ENCODE data around the gene NQO1.

Gene NQO1

DNA sequence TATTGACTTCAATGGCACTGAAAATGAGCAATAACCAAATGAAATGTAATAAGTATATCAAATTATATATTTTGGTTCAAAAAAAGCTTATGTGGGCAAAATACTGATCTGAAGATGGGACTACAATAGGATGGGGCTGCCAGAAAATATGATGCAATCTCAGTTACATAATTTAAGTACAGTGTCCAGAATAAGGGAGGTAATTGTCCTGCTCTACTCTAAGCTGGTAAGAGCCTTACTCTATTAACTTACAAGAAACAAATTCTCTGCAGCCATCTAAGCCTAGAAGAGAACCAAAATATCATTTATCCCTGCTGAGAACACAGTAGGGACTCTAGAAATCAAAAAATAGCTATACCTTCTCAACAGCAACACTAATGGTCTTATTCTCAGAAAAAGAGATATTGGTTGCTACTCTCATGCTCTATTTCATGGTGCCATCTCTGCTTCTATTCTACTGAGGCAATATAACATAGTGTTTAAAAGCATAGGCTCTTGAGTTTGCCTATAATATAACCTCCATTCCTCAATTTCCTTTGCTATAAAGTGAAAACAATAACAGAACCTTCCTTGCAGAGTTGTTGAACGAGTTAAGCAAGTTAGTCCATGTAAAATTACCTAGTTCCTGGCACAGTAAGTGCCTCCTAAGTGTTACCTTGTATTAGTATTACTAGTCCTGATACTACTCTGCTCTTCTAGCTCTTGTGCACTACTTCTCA is 19.9 kb downstream of the NQO1 start:
- DNase-seq (ENCODE audit: low read depth in 2 of 2): no peak

GRCh38 chr16:69703638-69704037 is 22.7 kb downstream of the NQO1 start:
- DNase-seq (ENCODE audit: low read depth in 2 of 2): no peak

- DNase-seq (ENCODE audit: low read depth in 2 of 2): no peak
Observed at GRCh38 chr16:69701866-69702265, 24.5 kb downstream of the NQO1 start.

- no peak for DNase-seq (ENCODE audit: low read depth in 2 of 2)
Observed at GRCh38 chr16:69701452-69701851, 24.9 kb downstream of the NQO1 start.

- no peak for DNase-seq (ENCODE audit: low read depth in 2 of 2)
Observed at GRCh38 chr16:69699915-69700314, 26.4 kb downstream of the NQO1 start.

DNA sequence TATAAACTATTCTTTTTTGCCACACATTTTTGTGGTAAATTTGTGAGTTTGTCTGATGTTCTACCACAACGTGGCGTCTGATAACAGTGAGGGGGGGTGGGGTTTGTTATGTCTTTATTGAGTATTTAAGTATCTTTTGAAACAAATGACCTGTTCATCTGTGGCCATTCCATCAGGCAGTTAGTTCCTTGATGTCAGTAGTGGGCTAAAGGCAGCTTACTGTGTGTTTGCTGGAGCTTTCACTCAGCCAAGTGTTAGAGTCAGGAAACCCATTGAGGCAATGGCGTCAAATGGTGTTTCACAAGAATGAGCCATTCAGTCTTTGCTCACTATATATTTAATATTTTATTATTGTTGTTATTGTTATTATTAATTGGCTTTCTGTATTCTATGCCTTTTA is 28.0 kb downstream of the NQO1 start:
- no peak for DNase-seq (ENCODE audit: low read depth in 2 of 2)

- no peak for DNase-seq (ENCODE audit: low read depth in 2 of 2)
Observed at GRCh38 chr16:69693916-69694315, 32.4 kb downstream of the NQO1 start.

GRCh38 chr16:69691980-69692911 is 34.1 kb downstream of the NQO1 start:
- no peak for DNase-seq (ENCODE audit: low read depth in 2 of 2)

- DNase-seq (ENCODE audit: low read depth in 2 of 2): no peak
Observed at GRCh38 chr16:69688589-69688988, 37.8 kb downstream of the NQO1 start.

DNA sequence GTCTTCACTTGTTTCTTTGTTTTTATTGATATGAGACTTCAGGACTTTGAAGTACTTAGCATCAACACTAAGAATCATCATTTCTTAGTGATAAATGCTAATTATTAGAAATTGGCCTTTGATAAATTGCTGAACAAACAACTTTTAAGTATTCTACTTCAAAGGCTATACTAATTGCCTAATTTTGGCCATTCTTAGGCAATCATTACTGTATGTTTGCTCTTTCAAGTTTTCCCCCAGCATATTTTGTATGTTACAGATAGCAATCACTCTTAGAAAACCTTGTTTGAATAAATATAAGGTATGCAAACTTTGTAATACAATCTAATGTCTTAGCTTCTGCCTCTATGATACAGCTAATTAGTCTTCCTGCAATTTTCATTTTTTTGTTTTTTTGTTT is 46.0 kb downstream of the NQO1 start:
- no peak for DNase-seq (ENCODE audit: low read depth in 2 of 2)

GRCh38 chr16:69672998-69673713 is 53.2 kb downstream of the NQO1 start:
- no peak for DNase-seq (ENCODE audit: low read depth in 2 of 2)

DNA sequence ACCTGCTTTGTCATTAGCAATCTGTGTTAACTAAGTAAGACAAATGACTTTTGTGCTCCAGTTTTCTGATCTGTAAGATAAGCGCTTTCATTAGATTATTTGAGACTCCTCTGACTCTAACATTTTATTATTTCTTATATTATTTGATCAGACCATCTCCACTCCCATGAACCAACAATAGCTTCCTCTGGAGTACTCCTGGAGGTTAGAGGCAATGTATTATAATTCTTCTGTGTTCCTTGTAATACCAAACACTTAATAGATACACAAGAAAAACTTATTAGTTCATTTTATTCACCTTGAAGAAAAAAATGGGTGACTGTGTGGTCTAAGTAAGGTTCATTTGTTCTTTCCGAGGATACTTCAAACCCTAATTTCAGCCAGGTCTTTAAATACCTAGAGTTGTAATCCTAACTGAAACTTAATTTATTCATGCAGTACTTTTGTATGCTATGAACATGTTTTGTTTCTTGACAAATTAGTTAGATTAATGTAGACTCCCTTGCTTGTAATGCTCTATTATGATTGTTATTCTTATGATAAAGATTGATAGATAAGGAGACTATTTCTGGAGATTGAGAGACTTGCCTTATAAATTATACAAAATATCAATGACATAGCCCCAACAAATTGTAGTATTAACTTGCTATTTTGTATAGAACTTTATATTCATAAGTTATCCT is 53.9 kb downstream of the NQO1 start:
- DNase-seq (ENCODE audit: low read depth in 2 of 2): no peak

GRCh38 chr16:69669577-69669976 is 56.8 kb downstream of the NQO1 start:
- no peak for DNase-seq (ENCODE audit: low read depth in 2 of 2)

GRCh38 chr16:69663846-69664245 is 62.5 kb downstream of the NQO1 start:
- no peak for DNase-seq (ENCODE audit: low read depth in 2 of 2)

GRCh38 chr16:69662901-69663300 is 63.5 kb downstream of the NQO1 start:
- DNase-seq (ENCODE audit: low read depth in 2 of 2): no peak

DNA sequence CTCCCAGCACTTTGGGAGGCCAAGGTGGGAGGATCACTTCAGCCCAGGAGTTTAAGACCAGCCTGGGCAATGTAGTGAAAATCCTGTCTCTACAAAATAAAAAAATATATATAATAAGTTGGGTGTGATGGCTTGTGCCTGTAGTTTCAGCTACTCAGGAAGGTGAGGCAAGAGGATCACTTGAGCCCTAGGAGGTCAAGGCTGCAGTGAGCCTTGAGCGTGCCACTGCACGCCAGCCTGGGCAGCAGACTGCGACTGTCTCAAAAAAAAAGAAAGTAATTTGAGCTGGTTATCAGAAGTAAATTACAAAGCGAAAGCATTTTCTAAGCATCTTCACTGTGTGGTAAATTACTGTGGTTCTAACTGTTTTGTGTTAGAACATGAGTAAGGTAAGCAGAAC is 66.2 kb downstream of the NQO1 start:
- no peak for DNase-seq (ENCODE audit: low read depth in 2 of 2)

Data from stimulated activated CD8-positive, alpha-beta memory T cell treated with anti-CD3 and anti-CD28 coated beads, Interleukin-7, amount 100 ng/mL, for 1 hour (primary cell).